MM.1S (cell line): ENCODE results near the gene SMURF2.

ENCODE experiments used
- EZH2 ChIP-seq: fragments of 300-600 bp; sonication (generic); optimal IDR thresholded peaks from 2 replicates; pipeline ENCODE3; 2017; ENCODE audit warnings: low read depth, mild to moderate bottlenecking, antibody characterized with exemption, low read length, mixed read lengths
- TF ChIP-seq, protein P1 (sequence below): fragments of 300-600 bp; sonication (generic); IDR thresholded peaks from 2 replicates; pipeline ENCODE4 v1.5.1; 2016; ENCODE audit warnings: antibody characterized with exemption, low read length, mixed read lengths

DNA sequence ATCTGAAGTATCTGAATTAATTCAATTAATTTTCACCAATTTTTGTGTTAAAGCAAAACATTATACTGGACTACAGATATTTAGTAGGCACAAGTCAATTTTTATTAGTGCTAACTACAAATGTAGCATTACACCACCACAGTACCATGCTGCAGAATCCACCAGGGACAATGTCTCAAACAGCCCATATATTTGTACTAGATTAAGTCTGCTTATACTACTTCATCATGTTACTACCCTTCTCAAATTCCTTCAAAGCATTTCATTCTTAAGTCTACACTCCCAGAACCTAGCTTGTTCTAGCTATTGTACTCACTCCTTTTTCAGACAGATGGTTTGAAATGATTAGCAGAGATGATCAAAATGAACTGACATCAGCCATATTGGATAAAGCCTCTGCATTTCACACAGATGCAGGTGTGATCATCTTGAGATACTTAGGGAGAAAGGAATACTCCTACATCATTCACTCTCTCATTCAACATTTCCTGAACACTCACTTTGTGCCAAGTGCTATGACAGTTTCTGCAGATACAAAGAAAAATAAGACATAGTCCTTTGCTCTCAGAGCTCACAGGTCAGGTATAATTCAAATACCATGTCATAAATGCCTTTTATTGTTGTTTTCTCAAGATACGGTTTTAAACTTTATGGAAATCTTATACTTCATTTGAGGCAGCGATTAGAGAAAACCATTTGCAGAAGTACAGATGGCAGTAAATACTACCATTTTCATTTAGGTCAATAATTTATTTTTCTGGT, 47.7 kb downstream of the SMURF2 start:
- no peak for TF ChIP-seq EZH2
- TF ChIP-seq, protein P1, sequence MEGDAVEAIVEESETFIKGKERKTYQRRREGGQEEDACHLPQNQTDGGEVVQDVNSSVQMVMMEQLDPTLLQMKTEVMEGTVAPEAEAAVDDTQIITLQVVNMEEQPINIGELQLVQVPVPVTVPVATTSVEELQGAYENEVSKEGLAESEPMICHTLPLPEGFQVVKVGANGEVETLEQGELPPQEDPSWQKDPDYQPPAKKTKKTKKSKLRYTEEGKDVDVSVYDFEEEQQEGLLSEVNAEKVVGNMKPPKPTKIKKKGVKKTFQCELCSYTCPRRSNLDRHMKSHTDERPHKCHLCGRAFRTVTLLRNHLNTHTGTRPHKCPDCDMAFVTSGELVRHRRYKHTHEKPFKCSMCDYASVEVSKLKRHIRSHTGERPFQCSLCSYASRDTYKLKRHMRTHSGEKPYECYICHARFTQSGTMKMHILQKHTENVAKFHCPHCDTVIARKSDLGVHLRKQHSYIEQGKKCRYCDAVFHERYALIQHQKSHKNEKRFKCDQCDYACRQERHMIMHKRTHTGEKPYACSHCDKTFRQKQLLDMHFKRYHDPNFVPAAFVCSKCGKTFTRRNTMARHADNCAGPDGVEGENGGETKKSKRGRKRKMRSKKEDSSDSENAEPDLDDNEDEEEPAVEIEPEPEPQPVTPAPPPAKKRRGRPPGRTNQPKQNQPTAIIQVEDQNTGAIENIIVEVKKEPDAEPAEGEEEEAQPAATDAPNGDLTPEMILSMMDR = no peak
